Keratinocyte (primary cell): ENCODE results near the gene HOMER2.

Experiments used
- EZH2 ChIP-seq: IDR thresholded peaks from one replicate; pipeline ENCODE4 v1.6.1; 2012; ENCODE audit warnings: inconsistent platforms, mild to moderate bottlenecking, low read length, moderate library complexity
- TF ChIP-seq, protein P1 (sequence below), 3 experiments: IDR thresholded peaks in 1 of 3; conservative IDR thresholded peaks in 1 of 3; optimal IDR thresholded peaks in 1 of 3; 2 replicates in 2 of 3; 3 replicates in 1 of 3; pipeline versions ENCODE3 to v1.5.1; 2011; ENCODE audit warnings: low read length in 3 of 3, mild to moderate bottlenecking in 3 of 3, moderate library complexity in 2 of 3, control low read depth in 1 of 3, inconsistent platforms in 1 of 3; ENCODE audit not compliant: insufficient read depth in 2 of 3; ENCODE audit errors: extremely low read depth in 1 of 3

DNA sequence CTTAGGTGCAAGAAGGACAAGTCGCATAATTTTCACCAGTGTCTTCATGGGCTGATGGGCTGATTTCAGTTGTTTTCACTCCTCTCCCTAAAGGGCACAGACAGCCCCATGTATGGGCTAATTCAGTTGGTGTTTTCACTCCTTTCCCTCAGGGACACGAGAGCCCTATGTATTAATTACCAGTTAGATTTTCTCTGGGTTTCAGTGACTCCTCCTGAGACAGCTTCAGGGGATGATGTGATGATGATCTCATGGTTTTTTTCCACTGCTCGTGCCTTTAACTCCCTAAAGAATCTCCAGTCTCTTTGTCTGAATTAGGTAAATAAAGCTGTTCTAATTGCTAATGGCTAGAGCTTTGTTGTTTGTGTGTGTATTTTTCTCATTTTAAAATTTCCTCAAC, 43.4 kb upstream of the HOMER2 start:
- TF ChIP-seq, protein P1, sequence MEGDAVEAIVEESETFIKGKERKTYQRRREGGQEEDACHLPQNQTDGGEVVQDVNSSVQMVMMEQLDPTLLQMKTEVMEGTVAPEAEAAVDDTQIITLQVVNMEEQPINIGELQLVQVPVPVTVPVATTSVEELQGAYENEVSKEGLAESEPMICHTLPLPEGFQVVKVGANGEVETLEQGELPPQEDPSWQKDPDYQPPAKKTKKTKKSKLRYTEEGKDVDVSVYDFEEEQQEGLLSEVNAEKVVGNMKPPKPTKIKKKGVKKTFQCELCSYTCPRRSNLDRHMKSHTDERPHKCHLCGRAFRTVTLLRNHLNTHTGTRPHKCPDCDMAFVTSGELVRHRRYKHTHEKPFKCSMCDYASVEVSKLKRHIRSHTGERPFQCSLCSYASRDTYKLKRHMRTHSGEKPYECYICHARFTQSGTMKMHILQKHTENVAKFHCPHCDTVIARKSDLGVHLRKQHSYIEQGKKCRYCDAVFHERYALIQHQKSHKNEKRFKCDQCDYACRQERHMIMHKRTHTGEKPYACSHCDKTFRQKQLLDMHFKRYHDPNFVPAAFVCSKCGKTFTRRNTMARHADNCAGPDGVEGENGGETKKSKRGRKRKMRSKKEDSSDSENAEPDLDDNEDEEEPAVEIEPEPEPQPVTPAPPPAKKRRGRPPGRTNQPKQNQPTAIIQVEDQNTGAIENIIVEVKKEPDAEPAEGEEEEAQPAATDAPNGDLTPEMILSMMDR (optimal IDR thresholded peaks at IDR 0.05 in 1 of 3, IDR thresholded peaks at IDR 0.05 in 1 of 3, conservative IDR thresholded peaks at IDR 0.05 in 1 of 3; ENCODE audit: extremely low read depth in 1 of 3, insufficient read depth in 2 of 3, low read length in 3 of 3): no peak
- no peak for TF ChIP-seq EZH2
